Activated B cell treated with CpG ODN at 0.5 μM for 24 hours (primary cell): ENCODE measurements around the gene PLEKHA6. TPM values are rescaled to one million over a fixed set of nuclear protein-coding genes. Genes with fewer than 3 reads are reported as not detected.
A peak's percentile ranks its signal among the peaks of the same experiment; 100 is the strongest.

Experiments
- ATAC-seq: fragments of 200-7000 bp; cut with Tn5 transposase; one replicate; pipeline ENCODE4 v1.10.0; 2021; ENCODE audit warnings: low read depth, mild to moderate bottlenecking, moderate library complexity
- CTCF ChIA-PET: fragments of 350-600 bp; sonication (Branson Sonifier 250); formaldehyde crosslinking; loops from one replicate; lab custom pipeline; 2021; ENCODE audit warnings: antibody characterized with exemption; lab: Charles Lee
- POLR2A ChIA-PET: fragments of 350-600 bp; sonication (Branson Sonifier 250); formaldehyde crosslinking; loops from one replicate; lab custom pipeline; 2021; ENCODE audit warnings: antibody characterized with exemption; lab: Charles Lee
- DNase-seq: peaks from one replicate; pipeline ENCODE4 v3.0.0; 2022
- H3K27ac Mint-ChIP-seq: one replicate; pipeline ENCODE4 v1.8.0; 2020; ENCODE audit warnings: mixed read lengths
- H3K27me3 Mint-ChIP-seq: one replicate; pipeline ENCODE4 v1.8.0; 2021; ENCODE audit warnings: mixed read lengths
- H3K36me3 Mint-ChIP-seq: one replicate; pipeline ENCODE4 v1.8.0; 2021; ENCODE audit warnings: low read depth, mixed read lengths
- H3K4me1 Mint-ChIP-seq: one replicate; pipeline ENCODE4 v1.8.0; 2021; ENCODE audit warnings: mixed read lengths
- H3K4me3 Mint-ChIP-seq: one replicate; pipeline ENCODE4 v1.8.0; 2020; ENCODE audit warnings: mild to moderate bottlenecking, mixed read lengths
- H3K9me3 Mint-ChIP-seq: one replicate; pipeline ENCODE4 v1.8.0; 2020; ENCODE audit warnings: mixed read lengths
- intact Hi-C: fragments of 100-400 bp; cut with micrococcal nuclease; formaldehyde crosslinking; loops from one replicate; pipeline ENCODE4 v1.15.1; 2024
- total RNA-seq: library from RNA; stranded (reverse); gene quantifications from 2 replicates; pipeline ENCODE4 v1.2.3, GENCODE V29; 2022
- TF ChIP-seq, protein P1 (sequence below): fragments of 200-600 bp; IDR thresholded peaks from one replicate; pipeline ENCODE4 v1.8.0; 2022; ENCODE audit warnings: antibody characterized with exemption, mild to moderate bottlenecking

Gene PLEKHA6
- total RNA-seq, 1 donor from 2014 or later, result 0.62 TPM

DNA sequence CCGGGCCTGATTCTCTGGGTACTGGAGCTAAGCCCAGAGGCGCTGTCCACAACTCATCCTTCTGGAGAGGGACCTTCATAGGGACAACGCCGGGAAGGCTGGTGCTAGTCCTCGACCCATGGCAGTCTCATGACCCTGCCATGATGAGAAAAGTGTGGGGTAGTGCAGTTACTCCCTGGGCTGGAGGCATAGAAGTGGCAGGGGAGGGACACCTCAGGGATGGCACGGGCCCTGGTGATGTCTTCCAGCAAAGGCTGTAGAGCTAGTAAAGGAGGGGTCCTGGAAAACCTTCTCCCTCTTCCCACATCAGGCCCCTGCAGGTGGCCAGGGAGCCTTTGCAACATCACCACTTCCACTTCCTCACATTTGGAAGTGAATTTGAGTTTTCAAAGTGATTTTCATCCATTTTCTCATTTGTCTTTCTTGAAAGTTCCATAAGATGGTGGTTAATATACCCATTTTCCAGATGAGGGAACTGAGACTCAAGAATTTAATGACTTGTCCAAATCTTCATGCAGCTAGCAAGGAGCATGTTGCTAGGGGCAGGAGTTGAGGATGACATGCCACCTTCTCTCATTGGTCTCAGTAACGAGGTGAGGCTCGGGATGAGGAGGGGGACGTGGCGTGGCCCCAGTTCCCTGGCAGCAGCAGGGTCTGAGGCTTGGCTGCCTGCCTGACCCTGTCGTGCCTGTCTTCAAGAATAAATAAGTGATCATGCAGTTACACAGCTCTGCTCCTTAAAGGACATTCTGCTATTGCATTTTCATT, 142.7 kb downstream of the PLEKHA6 start:
- TF ChIP-seq, protein P1, sequence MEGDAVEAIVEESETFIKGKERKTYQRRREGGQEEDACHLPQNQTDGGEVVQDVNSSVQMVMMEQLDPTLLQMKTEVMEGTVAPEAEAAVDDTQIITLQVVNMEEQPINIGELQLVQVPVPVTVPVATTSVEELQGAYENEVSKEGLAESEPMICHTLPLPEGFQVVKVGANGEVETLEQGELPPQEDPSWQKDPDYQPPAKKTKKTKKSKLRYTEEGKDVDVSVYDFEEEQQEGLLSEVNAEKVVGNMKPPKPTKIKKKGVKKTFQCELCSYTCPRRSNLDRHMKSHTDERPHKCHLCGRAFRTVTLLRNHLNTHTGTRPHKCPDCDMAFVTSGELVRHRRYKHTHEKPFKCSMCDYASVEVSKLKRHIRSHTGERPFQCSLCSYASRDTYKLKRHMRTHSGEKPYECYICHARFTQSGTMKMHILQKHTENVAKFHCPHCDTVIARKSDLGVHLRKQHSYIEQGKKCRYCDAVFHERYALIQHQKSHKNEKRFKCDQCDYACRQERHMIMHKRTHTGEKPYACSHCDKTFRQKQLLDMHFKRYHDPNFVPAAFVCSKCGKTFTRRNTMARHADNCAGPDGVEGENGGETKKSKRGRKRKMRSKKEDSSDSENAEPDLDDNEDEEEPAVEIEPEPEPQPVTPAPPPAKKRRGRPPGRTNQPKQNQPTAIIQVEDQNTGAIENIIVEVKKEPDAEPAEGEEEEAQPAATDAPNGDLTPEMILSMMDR, result no peak
- Mint-ChIP-seq H3K4me1 (peaks cover 11% of the 10 kb centered on the region), H3K9me3 (no peaks in the 10 kb centered on the region), H3K4me3 (no peak overlapping the region), H3K27me3 (peaks cover 5% of the 10 kb centered on the region), H3K27ac (no peak overlapping the region), H3K36me3 (no peaks in the 10 kb centered on the region)
- ATAC-seq, result no peak
- ChIA-PET POLR2A (no interaction called here), CTCF (interaction anchor here (2.5 kb wide), 1 partner anchor 10 kb away, joined by 11 read pairs; no protein-coding TSS in a partner anchor)
- no peak for DNase-seq
- intact Hi-C loops, result no loop called here

GRCh38 chr1:204216236-204216635, 143.5 kb downstream of the PLEKHA6 start:
- TF ChIP-seq, protein P1, result no peak
- Mint-ChIP-seq H3K27ac (no peak overlapping the region), H3K36me3 (no peaks in the 10 kb centered on the region), H3K9me3 (no peaks in the 10 kb centered on the region), H3K27me3 (peaks cover 5% of the 10 kb centered on the region), H3K4me3 (no peak overlapping the region), H3K4me1 (peaks cover 11% of the 10 kb centered on the region)
- POLR2A ChIA-PET, result no interaction called here
- no peak for DNase-seq
- no peak for ATAC-seq
- CTCF ChIA-PET, result interaction anchor here (2.5 kb wide), 1 partner anchor 10 kb away, joined by 11 read pairs; no protein-coding TSS in a partner anchor
- intact Hi-C loops, result no loop called here

DNA sequence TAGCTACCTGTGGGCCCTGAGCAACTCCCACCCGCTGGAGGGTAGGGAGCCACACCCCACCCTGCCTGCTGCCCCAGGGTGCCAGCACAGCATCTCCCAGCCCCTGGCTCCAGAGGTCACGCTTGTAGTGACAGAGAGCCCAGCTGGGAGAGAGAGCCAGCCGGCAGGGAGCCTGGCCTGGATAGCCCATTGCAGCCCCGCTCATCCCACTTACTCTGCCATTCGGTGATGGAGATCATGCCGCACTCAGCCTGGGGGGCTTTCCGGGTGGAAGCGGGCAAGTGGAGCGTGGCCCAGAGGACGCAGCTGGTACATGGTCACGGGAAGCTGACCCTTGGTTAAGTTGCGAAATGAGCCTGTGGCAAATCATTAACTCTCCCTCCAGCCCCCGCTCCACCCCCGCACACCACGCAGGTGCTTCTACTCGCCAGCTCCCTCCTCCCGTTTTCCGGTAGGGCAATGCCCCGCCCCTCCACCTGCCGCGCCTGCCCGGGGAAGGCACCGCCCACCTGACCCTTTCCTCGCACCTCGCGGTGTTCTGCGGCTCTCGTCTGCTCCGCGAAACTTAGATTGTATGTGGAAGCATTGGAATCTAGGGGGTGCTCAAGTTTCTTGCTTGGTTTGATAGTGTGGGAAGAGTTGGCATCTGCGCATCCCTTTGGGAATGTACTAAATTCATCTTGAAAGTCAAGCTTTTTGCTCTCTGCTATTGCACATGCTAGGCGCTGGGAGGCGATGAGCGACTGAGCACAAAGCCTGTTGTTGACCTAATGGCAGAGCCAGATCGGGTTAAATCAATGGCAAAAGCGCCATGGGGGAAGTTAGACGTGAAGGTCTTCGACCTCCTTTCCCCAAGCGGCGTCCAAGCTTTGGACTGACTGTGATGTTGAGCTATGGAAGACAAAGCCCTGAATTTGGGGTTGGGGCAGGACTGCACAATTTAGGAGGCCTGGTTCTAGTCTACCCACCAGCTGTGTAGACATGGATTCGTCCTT, 145.8 kb downstream of the PLEKHA6 start, which contains the start of gene GOLT1A:
Gene GOLT1A (minus strand): TSS at position 321 of the 995 bp plus-strand sequence. CDS start 82 bp downstream, at position 239.
- no peaks in the 10 kb centered on the region for H3K36me3 Mint-ChIP-seq
- H3K27ac Mint-ChIP-seq, result no peak within 1 kb of the TSS
- ATAC-seq (peak; percentile 89), DNase-seq (peak; percentile 34)
- POLR2A ChIA-PET, result interaction anchor here (0.5 kb wide), 1 partner anchor 235 kb away, joined by 3 read pairs; no protein-coding TSS in a partner anchor
- intact Hi-C loops, result no loop called here
- CTCF ChIA-PET, result interaction anchor here (1.1 to 2.0 kb wide), 3 partner anchors 149 to 289 kb away, joined by 3 to 7 read pairs (median 3); no protein-coding TSS in a partner anchor
- H3K9me3 Mint-ChIP-seq, result no peaks in the 10 kb centered on the region
- H3K4me1 Mint-ChIP-seq, result peaks cover 11% of the 10 kb centered on the region
- TF ChIP-seq, protein P1, result no peak
- peaks cover 5% of the 10 kb centered on the region for H3K27me3 Mint-ChIP-seq
- peak within 1 kb of the TSS; percentile 52 for H3K4me3 Mint-ChIP-seq

DNA sequence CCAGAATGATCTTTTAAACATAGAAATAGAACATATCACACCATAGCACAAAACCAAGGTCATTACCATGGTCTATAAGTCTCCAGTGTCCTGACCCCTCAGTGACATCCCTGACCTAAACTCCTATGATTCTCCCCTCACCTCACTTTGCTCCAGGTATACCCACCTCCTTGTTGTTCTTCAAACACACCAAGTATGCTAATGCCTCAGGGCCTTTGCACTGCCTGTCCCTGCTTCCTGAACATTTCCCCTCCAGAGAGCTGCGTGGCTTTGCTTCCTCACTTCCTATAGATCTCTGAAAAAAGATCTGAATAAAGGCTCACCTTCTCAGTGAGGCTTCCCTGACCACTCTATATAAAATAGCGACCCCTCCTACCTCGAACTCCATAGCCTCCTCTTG, 147.0 kb downstream of the PLEKHA6 start:
- H3K9me3 Mint-ChIP-seq, result no peaks in the 10 kb centered on the region
- CTCF ChIA-PET, result no interaction called here
- H3K4me1 Mint-ChIP-seq, result peaks cover 11% of the 10 kb centered on the region
- POLR2A ChIA-PET, result no interaction called here
- TF ChIP-seq, protein P1, result no peak
- H3K36me3 Mint-ChIP-seq, result no peaks in the 10 kb centered on the region
- ATAC-seq, result no peak
- peaks cover 6% of the 10 kb centered on the region for H3K27me3 Mint-ChIP-seq
- no peak overlapping the region for H3K4me3 Mint-ChIP-seq
- no peak for DNase-seq
- intact Hi-C loops, result no loop called here
- no peak overlapping the region for H3K27ac Mint-ChIP-seq
